Stimulated activated CD4-positive, alpha-beta T cell treated with anti-CD3 and anti-CD28 coated beads, TNF-alpha, amount 100 ng/mL, for 24 hours (primary cell): ENCODE measurements around the gene FRMD4B.

Experiments used
- DNase-seq, 3 experiments: peaks; one replicate each; pipeline ENCODE4 v3.0.0-alpha.2; 2020; ENCODE audit warnings: low read depth in 3 of 3

Gene FRMD4B

GRCh38 chr3:69364354-69364753 is 21.5 kb downstream of the FRMD4B start:
- no peak for DNase-seq

GRCh38 chr3:69360690-69361089 is 25.2 kb downstream of the FRMD4B start:
- DNase-seq = no peak

- DNase-seq = no peak
Observed at GRCh38 chr3:69359916-69360315, 26.0 kb downstream of the FRMD4B start.

GRCh38 chr3:69359339-69359893 is 26.5 kb downstream of the FRMD4B start:
- DNase-seq = no peak

- no peak for DNase-seq
Observed at GRCh38 chr3:69357196-69357595, 28.7 kb downstream of the FRMD4B start.

- DNase-seq = no peak
Observed at GRCh38 chr3:69354948-69355347, 30.9 kb downstream of the FRMD4B start.

GRCh38 chr3:69353503-69353902 is 32.4 kb downstream of the FRMD4B start:
- no peak for DNase-seq

- no peak for DNase-seq
Observed at GRCh38 chr3:69353088-69353478, 32.8 kb downstream of the FRMD4B start.

- DNase-seq = no peak
Observed at GRCh38 chr3:69352305-69353087, 33.4 kb downstream of the FRMD4B start.

- DNase-seq = no peak
Observed at GRCh38 chr3:69343875-69344274, 42.0 kb downstream of the FRMD4B start.

- DNase-seq = no peak
Observed at GRCh38 chr3:69342074-69342473, 43.8 kb downstream of the FRMD4B start.

GRCh38 chr3:69339760-69340159 is 46.1 kb downstream of the FRMD4B start:
- no peak for DNase-seq

GRCh38 chr3:69338911-69339310 is 47.0 kb downstream of the FRMD4B start:
- no peak for DNase-seq

GRCh38 chr3:69332934-69333333 is 53.0 kb downstream of the FRMD4B start:
- no peak for DNase-seq

GRCh38 chr3:69330891-69331400 is 54.9 kb downstream of the FRMD4B start:
- DNase-seq = no peak

GRCh38 chr3:69329892-69330291 is 56.0 kb downstream of the FRMD4B start:
- no peak for DNase-seq

GRCh38 chr3:69328963-69329302 is 57.0 kb downstream of the FRMD4B start:
- no peak for DNase-seq

- DNase-seq = no peak
Observed at GRCh38 chr3:69328103-69328962, 57.6 kb downstream of the FRMD4B start.

GRCh38 chr3:69326855-69327300 is 59.0 kb downstream of the FRMD4B start:
- peak; percentile 22 to 54 (median 25) for DNase-seq

- DNase-seq = no peak
Observed at GRCh38 chr3:69325151-69325550, 60.7 kb downstream of the FRMD4B start.

GRCh38 chr3:69324362-69325025 is 61.4 kb downstream of the FRMD4B start:
- DNase-seq = no peak

- no peak for DNase-seq
Observed at GRCh38 chr3:69323941-69324340, 61.9 kb downstream of the FRMD4B start.
